Iris pigment epithelial cell (primary cell): ENCODE results near the gene UBE2Q1.

Experiments
- DNase-seq: peaks from one replicate; pipeline ENCODE4 v3.0.0-alpha.2; 2011; ENCODE audit warnings: low read depth

Gene UBE2Q1

GRCh38 chr1:154502744-154503115 is 55.7 kb downstream of the UBE2Q1 start:
- no peak for DNase-seq

- DNase-seq = no peak
Observed at GRCh38 chr1:154502066-154502743, 56.3 kb downstream of the UBE2Q1 start, which contains the start of the genes SHE and TDRD10. Gene SHE, minus strand, starts transcription at chr1:154502412. Its CDS starts 386 bp downstream, at chr1:154502026. Gene TDRD10, plus strand, starts transcription at chr1:154502219. Its CDS starts 4,685 bp downstream, at chr1:154506904.

- DNase-seq = no peak
Observed at GRCh38 chr1:154501423-154502065, 56.9 kb downstream of the UBE2Q1 start.

- DNase-seq = no peak
Observed at GRCh38 chr1:154500533-154500932, 57.9 kb downstream of the UBE2Q1 start.

- no peak for DNase-seq
Observed at GRCh38 chr1:154499446-154499845, 59.0 kb downstream of the UBE2Q1 start.
